Sigmoid colon (tissue), 3 donors: Measurements from ENCODE around the gene OTOP2.

Experiments
- CTCF ChIP-seq, 4 experiments: fragments of 450-650 bp in 3 of 4; fragments of 200-600 bp in 1 of 4; IDR thresholded peaks; one replicate each; pipeline ENCODE4 v1.5.1; 2016 to 2019; ENCODE audit warnings: antibody characterized with exemption in 4 of 4, mild to moderate bottlenecking in 3 of 4, moderate library complexity in 2 of 4
- POLR2A ChIP-seq, 2 donors: fragments of 450-650 bp; IDR thresholded peaks; one replicate each; pipeline ENCODE4 v1.6.1; 2016; ENCODE audit warnings: antibody characterized with exemption in 2 of 2, mild to moderate bottlenecking in 2 of 2, moderate library complexity in 2 of 2

GRCh38 chr17:74920642-74921025 is 3.4 kb upstream of the OTOP2 start:
- no peak for TF ChIP-seq CTCF (IDR thresholded peaks at IDR 0.05)
- TF ChIP-seq POLR2A (IDR thresholded peaks at IDR 0.05) = no peak
